Keratinocyte (primary cell): ENCODE results near the gene GPC1. TPM values are rescaled to one million over a fixed set of nuclear protein-coding genes. Genes with fewer than 3 reads are reported as not detected.

Experiments used
- DNase-seq: peaks from one replicate; pipeline ENCODE4 v3.0.0-alpha.2; 2011; ENCODE audit warnings: low read depth, missing footprints, low spot score
- FAIRE-seq: peaks from 2 replicates; lab custom pipeline; 2011; peaks lifted over from hg19 to GRCh38; lab: Jason Lieb, UNC
- H2AFZ ChIP-seq: 2 replicates; pipeline ENCODE4 v1.6.0; 2012; ENCODE audit warnings: low read length, control low read depth, inconsistent platforms; ENCODE audit not compliant: control insufficient read depth
- H3K27ac ChIP-seq: 2 replicates; pipeline ENCODE4 v1.5.1; 2011; ENCODE audit warnings: low read length; ENCODE audit not compliant: control insufficient read depth, insufficient read depth
- H3K27me3 ChIP-seq: 3 replicates; pipeline ENCODE4 v1.6.0; 2011; ENCODE audit warnings: low read length; ENCODE audit not compliant: control insufficient read depth, insufficient read depth; ENCODE audit errors: extremely low read depth
- H3K36me3 ChIP-seq, 2 experiments: 2 replicates in 1 of 2; 3 replicates in 1 of 2; pipeline ENCODE4 v1.5.1; 2011; ENCODE audit warnings: low read length in 2 of 2, mild to moderate bottlenecking in 1 of 2; ENCODE audit not compliant: control insufficient read depth in 2 of 2, insufficient read depth in 2 of 2; ENCODE audit errors: extremely low read depth in 1 of 2
- H3K4me1 ChIP-seq: 3 replicates; pipeline ENCODE4 v1.5.1; 2011; ENCODE audit warnings: low read length; ENCODE audit not compliant: control insufficient read depth, insufficient read depth; ENCODE audit errors: extremely low read depth
- H3K4me2 ChIP-seq: 3 replicates; pipeline ENCODE4 v1.6.0; 2011; ENCODE audit warnings: low read depth, low read length; ENCODE audit not compliant: control insufficient read depth, insufficient read depth; ENCODE audit errors: extremely low read depth
- H3K4me3 ChIP-seq, 3 experiments: fragments of 200-600 bp in 1 of 3; sonication (generic) in 1 of 3; 2 replicates in 2 of 3; 3 replicates in 1 of 3; pipeline ENCODE4 v1.5.1; 2011 to 2016; ENCODE audit warnings: low read length in 3 of 3, mild to moderate bottlenecking in 3 of 3, control low read depth in 2 of 3, inconsistent platforms in 1 of 3, low read depth in 1 of 3, mixed read lengths in 1 of 3, mixed run types in 1 of 3, moderate library complexity in 1 of 3; ENCODE audit not compliant: control insufficient read depth in 2 of 3, insufficient read depth in 2 of 3; ENCODE audit errors: extremely low read depth in 1 of 3
- H3K79me2 ChIP-seq: 2 replicates; pipeline ENCODE4 v1.6.0; 2012; ENCODE audit warnings: low read length; ENCODE audit not compliant: control insufficient read depth, insufficient read depth
- H3K9ac ChIP-seq: 3 replicates; pipeline ENCODE4 v1.6.0; 2011; ENCODE audit warnings: low read length; ENCODE audit not compliant: control insufficient read depth, insufficient read depth; ENCODE audit errors: extremely low read depth
- H3K9me1 ChIP-seq: 3 replicates; pipeline ENCODE4 v1.6.0; 2011; ENCODE audit warnings: low read length; ENCODE audit not compliant: control insufficient read depth, insufficient read depth; ENCODE audit errors: extremely low read depth
- H3K9me3 ChIP-seq: 2 replicates; pipeline ENCODE4 v1.5.1; 2012; ENCODE audit warnings: low read depth, low read length; ENCODE audit not compliant: control insufficient read depth
- H4K20me1 ChIP-seq: 3 replicates; pipeline ENCODE4 v1.6.0; 2011; ENCODE audit warnings: low read length; ENCODE audit not compliant: control insufficient read depth, insufficient read depth; ENCODE audit errors: extremely low read depth
- EZH2 ChIP-seq: IDR thresholded peaks from one replicate; pipeline ENCODE4 v1.6.1; 2012; ENCODE audit warnings: inconsistent platforms, mild to moderate bottlenecking, low read length, moderate library complexity
- dilution Hi-C: fragments of 300-500 bp; cut with MboI; formaldehyde crosslinking; loops from one replicate; pipeline ENCODE4 v1.7.0; 2020; ENCODE audit warnings: low sequenced_read_pairs; ENCODE audit not compliant: extremely low pct_ligation_motif_present
- polyA plus RNA-seq, 5 experiments: library from polyadenylated mRNA; depleted of rRNA in 3 of 5; stranded (reverse) in 3 of 5; stranded (forward) in 1 of 5; unstranded in 1 of 5; fragments of >200 nt; gene quantifications; 1 replicate in 1 of 5; 2 replicates in 3 of 5; 3 replicates in 1 of 5; pipeline versions ENCODE4 v1.2.1 to v1.2.3, GENCODE V29; 2011 to 2012; ENCODE audit warnings: missing spikeins in 2 of 5, low read depth in 1 of 5, low replicate concordance in 1 of 5
- TF ChIP-seq, protein P1 (sequence below), 3 experiments: IDR thresholded peaks in 1 of 3; conservative IDR thresholded peaks in 1 of 3; optimal IDR thresholded peaks in 1 of 3; 2 replicates in 2 of 3; 3 replicates in 1 of 3; pipeline versions ENCODE3 to v1.5.1; 2011; ENCODE audit warnings: low read length in 3 of 3, mild to moderate bottlenecking in 3 of 3, moderate library complexity in 2 of 3, control low read depth in 1 of 3, inconsistent platforms in 1 of 3; ENCODE audit not compliant: insufficient read depth in 2 of 3; ENCODE audit errors: extremely low read depth in 1 of 3

Gene GPC1
- polyA plus RNA-seq, 1 donor (not counting 4 experiments of a cell fraction or from before 2014, with no cell fraction given) = 46.6 TPM

DNA sequence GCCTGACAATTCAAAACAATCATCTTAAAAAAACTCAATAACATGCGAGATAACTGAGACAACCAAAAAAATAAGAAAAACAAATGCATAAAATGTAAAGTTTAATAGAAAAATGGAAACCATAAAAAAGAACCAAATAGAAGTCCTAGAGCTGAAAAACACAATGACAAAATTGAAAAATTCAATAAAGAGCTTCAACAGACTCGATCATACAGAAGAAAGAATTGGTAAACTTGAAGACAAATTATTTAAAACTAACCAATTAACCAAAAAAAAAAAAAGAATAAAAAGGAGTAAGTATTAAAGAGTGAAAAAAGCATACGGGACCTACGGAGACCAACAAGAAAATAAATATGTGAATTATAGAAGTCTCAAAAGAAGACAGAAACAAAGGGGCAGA, 37.7 kb downstream of the GPC1 start:
- H3K9ac ChIP-seq = no peak overlapping the region
- TF ChIP-seq, protein P1, sequence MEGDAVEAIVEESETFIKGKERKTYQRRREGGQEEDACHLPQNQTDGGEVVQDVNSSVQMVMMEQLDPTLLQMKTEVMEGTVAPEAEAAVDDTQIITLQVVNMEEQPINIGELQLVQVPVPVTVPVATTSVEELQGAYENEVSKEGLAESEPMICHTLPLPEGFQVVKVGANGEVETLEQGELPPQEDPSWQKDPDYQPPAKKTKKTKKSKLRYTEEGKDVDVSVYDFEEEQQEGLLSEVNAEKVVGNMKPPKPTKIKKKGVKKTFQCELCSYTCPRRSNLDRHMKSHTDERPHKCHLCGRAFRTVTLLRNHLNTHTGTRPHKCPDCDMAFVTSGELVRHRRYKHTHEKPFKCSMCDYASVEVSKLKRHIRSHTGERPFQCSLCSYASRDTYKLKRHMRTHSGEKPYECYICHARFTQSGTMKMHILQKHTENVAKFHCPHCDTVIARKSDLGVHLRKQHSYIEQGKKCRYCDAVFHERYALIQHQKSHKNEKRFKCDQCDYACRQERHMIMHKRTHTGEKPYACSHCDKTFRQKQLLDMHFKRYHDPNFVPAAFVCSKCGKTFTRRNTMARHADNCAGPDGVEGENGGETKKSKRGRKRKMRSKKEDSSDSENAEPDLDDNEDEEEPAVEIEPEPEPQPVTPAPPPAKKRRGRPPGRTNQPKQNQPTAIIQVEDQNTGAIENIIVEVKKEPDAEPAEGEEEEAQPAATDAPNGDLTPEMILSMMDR (optimal IDR thresholded peaks at IDR 0.05 in 1 of 3, IDR thresholded peaks at IDR 0.05 in 1 of 3, conservative IDR thresholded peaks at IDR 0.05 in 1 of 3; ENCODE audit: extremely low read depth in 1 of 3, insufficient read depth in 2 of 3, low read length in 3 of 3) = no peak
- no peak for TF ChIP-seq EZH2
- no peak overlapping the region for H3K4me3 ChIP-seq
- no peaks in the 10 kb centered on the region for H3K9me1 ChIP-seq
- H3K36me3 ChIP-seq = no peaks in the 10 kb centered on the region
- peaks cover 5% of the 10 kb centered on the region for H4K20me1 ChIP-seq
- H3K9me3 ChIP-seq = no peaks in the 10 kb centered on the region
- dilution Hi-C loops = no loop called here
- no peak overlapping the region for H2AFZ ChIP-seq
- peaks cover 12% of the 10 kb centered on the region for H3K27me3 ChIP-seq
- FAIRE-seq = no peak
- no peak overlapping the region for H3K27ac ChIP-seq
- no peak for DNase-seq
- H3K4me1 ChIP-seq = peaks cover 4% of the 10 kb centered on the region
- no peak overlapping the region for H3K4me2 ChIP-seq
- no peaks in the 10 kb centered on the region for H3K79me2 ChIP-seq

DNA sequence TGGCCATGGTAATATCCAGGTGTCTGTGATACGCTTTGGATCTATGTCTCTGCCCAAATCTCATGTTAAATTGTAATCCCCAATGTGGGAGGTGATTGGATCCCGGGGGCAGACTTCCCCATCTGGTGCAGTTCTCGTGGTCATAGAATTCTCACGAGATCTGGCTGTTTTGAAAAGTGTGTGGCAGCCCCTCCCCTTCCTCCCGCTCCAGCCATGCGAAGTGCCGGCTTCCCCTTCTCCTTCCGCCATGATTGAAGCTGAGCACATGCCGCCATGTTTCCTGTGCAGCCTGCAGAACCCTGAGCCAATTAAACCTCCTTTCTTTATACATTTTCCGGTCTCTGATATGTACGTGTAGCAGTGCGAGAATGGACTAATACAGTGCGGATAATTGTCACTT, 42.5 kb downstream of the GPC1 start:
- dilution Hi-C loops = no loop called here
- peaks cover 4% of the 10 kb centered on the region for H3K27me3 ChIP-seq
- TF ChIP-seq EZH2 = no peak
- TF ChIP-seq, protein P1 (optimal IDR thresholded peaks at IDR 0.05 in 1 of 3, IDR thresholded peaks at IDR 0.05 in 1 of 3, conservative IDR thresholded peaks at IDR 0.05 in 1 of 3; ENCODE audit: extremely low read depth in 1 of 3, insufficient read depth in 2 of 3, low read length in 3 of 3) = no peak
- no peaks in the 10 kb centered on the region for H3K79me2 ChIP-seq
- no peaks in the 10 kb centered on the region for H3K9me3 ChIP-seq
- H3K4me2 ChIP-seq = no peak overlapping the region
- no peak for FAIRE-seq
- no peaks in the 10 kb centered on the region for H3K36me3 ChIP-seq
- no peak for DNase-seq
- no peaks in the 10 kb centered on the region for H3K9me1 ChIP-seq
- no peaks in the 10 kb centered on the region for H4K20me1 ChIP-seq
- H3K9ac ChIP-seq = no peak overlapping the region
- H3K27ac ChIP-seq = no peak overlapping the region
- H3K4me1 ChIP-seq = no peaks in the 10 kb centered on the region
- H3K4me3 ChIP-seq = no peak overlapping the region
- no peak overlapping the region for H2AFZ ChIP-seq
